Forelimb muscle (tissue), 1 donor: Measurements from ENCODE around the gene MAP1S. TPM values are rescaled to one million over a fixed set of nuclear protein-coding genes. Genes with fewer than 3 reads are reported as not detected.

ENCODE experiments used
- DNase-seq: peaks from one replicate; pipeline ENCODE4 v3.0.0-alpha.2; 2013; ENCODE audit warnings: low read depth
- polyA plus RNA-seq: library from polyadenylated mRNA; unstranded; fragments of 120-200 nt; gene quantifications from one replicate; pipeline ENCODE4 v1.2.1, GENCODE V29; 2013; ENCODE audit not compliant: insufficient read length

MAP1S gene, protein sequence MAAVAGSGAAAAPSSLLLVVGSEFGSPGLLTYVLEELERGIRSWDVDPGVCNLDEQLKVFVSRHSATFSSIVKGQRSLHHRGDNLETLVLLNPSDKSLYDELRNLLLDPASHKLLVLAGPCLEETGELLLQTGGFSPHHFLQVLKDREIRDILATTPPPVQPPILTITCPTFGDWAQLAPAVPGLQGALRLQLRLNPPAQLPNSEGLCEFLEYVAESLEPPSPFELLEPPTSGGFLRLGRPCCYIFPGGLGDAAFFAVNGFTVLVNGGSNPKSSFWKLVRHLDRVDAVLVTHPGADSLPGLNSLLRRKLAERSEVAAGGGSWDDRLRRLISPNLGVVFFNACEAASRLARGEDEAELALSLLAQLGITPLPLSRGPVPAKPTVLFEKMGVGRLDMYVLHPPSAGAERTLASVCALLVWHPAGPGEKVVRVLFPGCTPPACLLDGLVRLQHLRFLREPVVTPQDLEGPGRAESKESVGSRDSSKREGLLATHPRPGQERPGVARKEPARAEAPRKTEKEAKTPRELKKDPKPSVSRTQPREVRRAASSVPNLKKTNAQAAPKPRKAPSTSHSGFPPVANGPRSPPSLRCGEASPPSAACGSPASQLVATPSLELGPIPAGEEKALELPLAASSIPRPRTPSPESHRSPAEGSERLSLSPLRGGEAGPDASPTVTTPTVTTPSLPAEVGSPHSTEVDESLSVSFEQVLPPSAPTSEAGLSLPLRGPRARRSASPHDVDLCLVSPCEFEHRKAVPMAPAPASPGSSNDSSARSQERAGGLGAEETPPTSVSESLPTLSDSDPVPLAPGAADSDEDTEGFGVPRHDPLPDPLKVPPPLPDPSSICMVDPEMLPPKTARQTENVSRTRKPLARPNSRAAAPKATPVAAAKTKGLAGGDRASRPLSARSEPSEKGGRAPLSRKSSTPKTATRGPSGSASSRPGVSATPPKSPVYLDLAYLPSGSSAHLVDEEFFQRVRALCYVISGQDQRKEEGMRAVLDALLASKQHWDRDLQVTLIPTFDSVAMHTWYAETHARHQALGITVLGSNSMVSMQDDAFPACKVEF
- 28.4 TPM for polyA plus RNA-seq

- DNase-seq: no peak
These were observed at the start of gene MAP1S for GRCh38 chr19:17718947-17719711. Gene MAP1S, plus strand, starts transcription at chr19:17719480. Its CDS starts 23 bp downstream, at chr19:17719503.

GRCh38 chr19:17671906-17672305, 47.4 kb upstream of the MAP1S start:
- no peak for DNase-seq

GRCh38 chr19:17673937-17674799, 45.1 kb upstream of the MAP1S start:
- no peak for DNase-seq

DNA sequence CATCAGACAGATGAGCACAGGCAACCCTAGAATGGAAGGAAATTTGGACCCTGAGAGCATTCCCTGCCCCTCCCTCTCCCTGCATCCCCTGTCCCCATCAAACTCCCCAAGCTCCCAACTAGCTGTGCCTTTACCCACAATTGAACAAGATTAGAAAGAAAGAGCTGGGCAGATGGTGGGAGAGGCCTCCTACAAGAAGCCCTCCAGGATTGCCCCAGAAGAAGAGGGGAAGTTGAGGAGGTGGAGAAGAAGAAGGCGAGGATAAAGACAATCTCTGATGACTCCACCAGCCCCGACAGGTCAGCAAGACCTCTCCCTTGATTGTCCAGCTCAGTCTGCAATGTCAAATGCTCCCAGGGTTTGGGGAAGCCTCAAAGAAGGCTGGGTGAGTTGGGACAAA, 43.0 kb upstream of the MAP1S start:
- no peak for DNase-seq

DNA sequence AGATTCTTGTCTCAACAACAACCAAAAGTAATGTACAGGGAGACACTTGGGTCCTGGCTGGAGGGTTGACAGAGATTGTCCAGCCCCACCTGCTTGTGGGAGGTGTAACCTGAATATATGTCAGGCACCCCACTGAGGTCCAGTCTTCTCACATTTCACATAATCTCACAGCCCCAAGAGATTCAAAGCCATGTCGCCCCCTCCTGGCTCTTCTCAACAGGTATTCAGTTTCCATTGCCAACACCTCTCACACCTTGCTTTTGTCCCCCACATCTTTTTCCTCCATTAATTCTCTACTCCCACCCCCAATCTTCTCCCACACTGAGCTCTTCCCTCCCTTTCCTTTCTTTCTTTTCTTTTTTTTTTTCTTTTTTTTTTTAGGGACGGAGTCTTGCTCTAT, 42.3 kb upstream of the MAP1S start:
- no peak for DNase-seq

- no peak for DNase-seq
These were observed 40.4 kb upstream of the MAP1S start for GRCh38 chr19:17678836-17679235.

GRCh38 chr19:17679526-17680229, 39.6 kb upstream of the MAP1S start:
- DNase-seq: no peak

GRCh38 chr19:17680230-17680722, 39.0 kb upstream of the MAP1S start:
- DNase-seq: no peak

DNA sequence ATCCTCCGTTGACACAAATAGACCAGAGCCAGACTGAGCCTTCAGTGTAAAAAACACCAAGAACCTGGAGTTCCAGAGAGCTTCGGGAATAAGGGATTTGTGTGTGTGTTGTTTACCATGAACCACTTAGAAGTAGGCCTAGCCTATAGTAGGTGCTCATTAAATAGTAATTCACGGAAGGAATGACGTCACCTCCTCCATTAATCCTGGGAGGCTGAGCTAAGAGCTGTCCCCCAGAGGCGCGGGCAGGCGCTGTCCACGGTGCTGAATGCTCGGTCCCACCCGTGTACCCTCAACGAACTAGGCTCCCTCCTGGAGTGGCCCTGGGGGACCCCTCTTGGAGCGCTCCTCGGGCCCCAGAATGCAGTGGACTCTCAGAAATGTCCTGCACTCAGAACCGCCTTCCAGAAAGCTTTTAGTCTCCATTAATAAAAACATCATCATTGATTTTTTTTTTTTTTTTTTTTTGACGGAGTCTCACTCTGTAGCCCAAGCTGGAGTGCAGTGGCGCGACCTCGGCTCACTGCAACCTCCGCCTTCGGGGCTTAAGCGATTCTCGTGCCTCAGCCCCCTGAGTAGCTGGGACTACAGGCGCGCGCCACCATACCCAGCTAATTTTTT, 37.7 kb upstream of the MAP1S start:
- no peak for DNase-seq

DNA sequence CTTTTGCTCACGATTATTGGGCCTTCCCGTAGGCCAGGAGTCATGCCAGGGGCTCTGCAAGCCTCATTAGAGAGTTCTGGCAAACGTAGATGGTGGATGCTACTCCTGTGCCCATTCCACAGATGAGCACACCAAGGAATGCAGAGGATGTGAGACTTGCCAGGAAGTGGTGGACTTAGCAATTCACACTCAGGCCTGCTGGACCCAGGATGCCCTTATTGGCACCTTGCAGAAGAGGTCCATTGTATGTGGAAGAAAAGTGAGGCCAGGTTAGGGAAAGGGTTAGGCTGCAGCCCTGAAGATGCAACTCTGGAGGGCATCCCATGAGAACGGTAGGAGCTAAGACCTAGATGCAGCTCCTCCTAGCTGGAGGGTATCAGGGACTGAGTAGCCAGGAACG, 37.0 kb upstream of the MAP1S start:
- no peak for DNase-seq

GRCh38 chr19:17683078-17683477, 36.2 kb upstream of the MAP1S start:
- DNase-seq: no peak

GRCh38 chr19:17684256-17684655, 35.0 kb upstream of the MAP1S start:
- no peak for DNase-seq

GRCh38 chr19:17685451-17686022, 33.7 kb upstream of the MAP1S start:
- DNase-seq: no peak

GRCh38 chr19:17686023-17686521, 33.2 kb upstream of the MAP1S start:
- no peak for DNase-seq

GRCh38 chr19:17686592-17687024, 32.7 kb upstream of the MAP1S start:
- DNase-seq: no peak

- no peak for DNase-seq
These were observed 32.0 kb upstream of the MAP1S start for GRCh38 chr19:17687141-17687856.

- DNase-seq: no peak
These were observed 31.2 kb upstream of the MAP1S start, which contains the start of gene UNC13A for GRCh38 chr19:17687857-17688784. Gene UNC13A, minus strand, starts transcription at chr19:17688354. Its CDS starts 155 bp downstream, at chr19:17688199.
